GM12865 (cell line): ENCODE data around the gene LSG1.

Experiments used
- DNase-seq: peaks from one replicate; pipeline ENCODE4 v3.0.0; 2010; ENCODE audit warnings: low read depth
- H3K4me3 ChIP-seq: 2 replicates; pipeline ENCODE4 v1.5.1; 2011; ENCODE audit warnings: mild to moderate bottlenecking, low read depth, low read length, control low read depth
- CTCF ChIP-seq: IDR thresholded peaks from 2 replicates; pipeline ENCODE4 v1.5.1; 2011; ENCODE audit warnings: low read length, control low read depth, low read depth, inconsistent platforms; ENCODE audit not compliant: insufficient read depth; ENCODE audit errors: missing control alignments

The LSG1 gene

GRCh38 chr3:194673761-194674160 is 1.8 kb upstream of the LSG1 start:
- no peak for DNase-seq
- no peak overlapping the region for H3K4me3 ChIP-seq
- TF ChIP-seq CTCF: no peak

- peak overlapping the region; percentile 95 for H3K4me3 ChIP-seq
- no peak for DNase-seq
- TF ChIP-seq CTCF: no peak
Observed at GRCh38 chr3:194672876-194673275, 885 bp upstream of the LSG1 start.

- peak; percentile 53 for DNase-seq
- peak; percentile 57 for TF ChIP-seq CTCF
- peak overlapping the region; percentile 95 for H3K4me3 ChIP-seq
Observed at GRCh38 chr3:194671511-194671899, 486 bp downstream of the LSG1 start.

GRCh38 chr3:194667363-194667762 is 4.6 kb downstream of the LSG1 start:
- no peak overlapping the region for H3K4me3 ChIP-seq
- no peak for DNase-seq
- TF ChIP-seq CTCF: no peak

- no peak for DNase-seq
- TF ChIP-seq CTCF: no peak
Observed at GRCh38 chr3:194664857-194665256, 7.1 kb downstream of the LSG1 start.

GRCh38 chr3:194661946-194662345 is 10.0 kb downstream of the LSG1 start:
- DNase-seq: no peak
- H3K4me3 ChIP-seq: no peak overlapping the region
- no peak for TF ChIP-seq CTCF

More at GRCh38 chr3:194664857-194665256, 7.1 kb downstream of the LSG1 start:
- no peak overlapping the region for H3K4me3 ChIP-seq

- DNase-seq: no peak
- no peak for TF ChIP-seq CTCF
- H3K4me3 ChIP-seq: no peak overlapping the region
Observed at GRCh38 chr3:194661374-194661773, 10.6 kb downstream of the LSG1 start.
